K562 (cell line): Measurements from ENCODE around the gene SLC52A1. TPM values are rescaled to one million over a fixed set of nuclear protein-coding genes. Genes with fewer than 3 reads are reported as not detected.

Experiments
- ATAC-seq: fragments of 200-7000 bp; cut with Tn5 transposase; 3 replicates; pipeline ENCODE4 v1.9.1; 2020; ENCODE audit warnings: moderate library complexity
- BruUV-seq: library from RNA; stranded (reverse); fragments of 400-500 nt; replicated peaks from 2 replicates; lab custom pipeline; 2021; lab: Mats Ljungman, UMichigan
- CTCF ChIA-PET: fragments of 300-600 bp; formaldehyde crosslinking; extraction: SDS; loops from one replicate; lab custom pipeline; 2021; ENCODE audit warnings: low intra/inter-chr PET ratio; lab: Yijun Ruan, JAX
- POLR2A ChIA-PET: fragments of 300-600, 350-650 bp; sonication (Branson Sonifier 250); formaldehyde crosslinking; extraction: SDS; loops from one replicate; lab custom pipeline; 2021; ENCODE audit warnings: antibody characterized with exemption, inconsistent platforms; lab: Yijun Ruan, JAX
- DNase-seq, 4 experiments: peaks; one replicate each; pipeline versions ENCODE4 v3.0.0 to v3.0.0-alpha.2; 2011 to 2018; ENCODE audit warnings: low spot score in 3 of 4, mixed read lengths in 3 of 4; ENCODE audit errors: extremely low read depth in 1 of 4
- FAIRE-seq: peaks from 2 replicates; lab custom pipeline; 2011; peaks lifted over from hg19 to GRCh38; lab: Jason Lieb, UNC
- H2AFZ ChIP-seq: 2 replicates; pipeline ENCODE4 v1.6.0; 2011; ENCODE audit warnings: low read depth, low read length, control low read depth, inconsistent platforms
- H3K27ac ChIP-seq: fragments of 200-600 bp; 3 replicates; pipeline ENCODE4 v1.8.0; 2011; ENCODE audit warnings: low read depth, mild to moderate bottlenecking, control low read depth, inconsistent platforms, low read length, moderate library complexity, mixed read lengths; ENCODE audit errors: extremely low read depth
- H3K27me3 ChIP-seq, 2 experiments: fragments of 300-600 bp in 1 of 2; 2 replicates in 1 of 2; 3 replicates in 1 of 2; pipeline versions ENCODE4 v1.6.0 to v1.8.0; 2011; ENCODE audit warnings: inconsistent platforms in 2 of 2, low read length in 2 of 2, mild to moderate bottlenecking in 1 of 2, mixed read lengths in 1 of 2, moderate library complexity in 1 of 2; ENCODE audit not compliant: control insufficient read depth in 2 of 2, insufficient read depth in 2 of 2
- H3K36me3 ChIP-seq: fragments of 300-600 bp; 3 replicates; pipeline ENCODE4 v1.8.0; 2011; ENCODE audit warnings: mild to moderate bottlenecking, low read length, inconsistent platforms; ENCODE audit not compliant: control insufficient read depth, insufficient read depth
- H3K4me1 ChIP-seq, 2 experiments: fragments of 200-600 bp in 1 of 2; replicated peaks in 1 of 2; 2 replicates in 1 of 2; 3 replicates in 1 of 2; pipeline versions ENCODE4 v1.5.1 to v1.8.0; 2011; ENCODE audit warnings: inconsistent platforms in 2 of 2, low read length in 2 of 2, mild to moderate bottlenecking in 1 of 2, mixed read lengths in 1 of 2, moderate library complexity in 1 of 2; ENCODE audit not compliant: control insufficient read depth in 2 of 2, insufficient read depth in 2 of 2
- H3K4me2 ChIP-seq: 2 replicates; pipeline ENCODE4 v1.6.1; 2011; ENCODE audit warnings: low read length, control low read depth, inconsistent platforms, mixed read lengths; ENCODE audit not compliant: insufficient read depth
- H3K4me3 ChIP-seq: fragments of 200-600 bp; sonication (generic), shearing (Covaris generic); 2 replicates; pipeline ENCODE4 v1.5.1; 2016; ENCODE audit warnings: control low read depth, inconsistent platforms
- H3K79me2 ChIP-seq: fragments of 200-600 bp; 3 replicates; pipeline ENCODE4 v1.8.0; 2011; ENCODE audit warnings: low read length, inconsistent platforms; ENCODE audit not compliant: control insufficient read depth, insufficient read depth
- H3K9ac ChIP-seq, 2 experiments: 2 replicates each; pipeline versions ENCODE4 v1.6.0 to v1.6.1; 2011; ENCODE audit warnings: low read depth in 2 of 2, low read length in 2 of 2, control low read depth in 1 of 2, inconsistent platforms in 1 of 2, mild to moderate bottlenecking in 1 of 2, mixed read lengths in 1 of 2; ENCODE audit not compliant: insufficient read depth in 1 of 2
- H3K9me1 ChIP-seq: one replicate; pipeline ENCODE4 v1.6.0; 2011; ENCODE audit warnings: inconsistent platforms, mild to moderate bottlenecking, low read length, moderate library complexity; ENCODE audit not compliant: control insufficient read depth, insufficient read depth
- H3K9me3 ChIP-seq: replicated peaks from 2 replicates; pipeline ENCODE4 v1.5.1; 2011; ENCODE audit warnings: low read depth, low read length, inconsistent platforms; ENCODE audit not compliant: control insufficient read depth, insufficient read depth
- H4K20me1 ChIP-seq: replicated peaks from 2 replicates; pipeline ENCODE4 v1.6.1; 2011; ENCODE audit warnings: low read length, inconsistent platforms, mixed read lengths; ENCODE audit not compliant: control insufficient read depth, insufficient read depth
- ARID1B ChIP-seq: fragments of 450-650 bp; IDR thresholded peaks from 2 replicates; pipeline ENCODE4 v1.6.1; 2016; ENCODE audit warnings: antibody characterized with exemption, mild to moderate bottlenecking, inconsistent platforms
- RBM22 ChIP-seq: fragments of 200-400 bp; formaldehyde crosslinking; IDR thresholded peaks from 2 replicates; pipeline ENCODE4 v1.6.1; 2018; ENCODE audit warnings: low read length, low read depth; ENCODE audit not compliant: poor library complexity, severe bottlenecking
- ZNF263 ChIP-seq: sonication (generic); formaldehyde crosslinking; IDR thresholded peaks from 2 replicates; pipeline ENCODE4 v1.8.0; 2022; ENCODE audit warnings: mild to moderate bottlenecking, missing genetic modification reagents, borderline replicate concordance
- ZNF41 ChIP-seq: fragments of 250-450 bp; sonication (Bioruptor Pico); conservative IDR thresholded peaks from 2 replicates; pipeline ENCODE4 v1.4.0; 2020; ENCODE audit warnings: mild to moderate bottlenecking
- ZNF696 ChIP-seq: fragments of 250-450 bp; sonication (Bioruptor Pico); conservative IDR thresholded peaks from 2 replicates; pipeline ENCODE4 v1.4.0; 2020; ENCODE audit warnings: mild to moderate bottlenecking, moderate library complexity
- WGBS: fragments of 100-300 bp; shearing (Covaris generic); methylation state at CpG from one replicate; pipeline ENCODE4 v1.1.6; 2016; ENCODE audit warnings: low coverage, mixed read lengths; ENCODE audit not compliant: insufficient coverage; ENCODE audit errors: missing lambda C conversion rate; 5-methylcytosine and 5-hydroxymethylcytosine counted together
- in situ Hi-C: fragments of 300-500 bp; cut with MboI; formaldehyde crosslinking; loops from 4 replicates; pipeline ENCODE4 v1.15.0; 2018; ENCODE audit warnings: inconsistent platforms, mixed read lengths
- intact Hi-C: fragments of 100-400 bp; cut with micrococcal nuclease; formaldehyde crosslinking; loops from 2 replicates; pipeline ENCODE4 v1.14.2; 2022
- polyA plus RNA-seq, 8 experiments: library from polyadenylated mRNA; depleted of rRNA in 4 of 8; stranded (reverse) in 5 of 8; unstranded in 3 of 8; fragments of >200 nt; fragmentation: Nextera tagmentation in 2 of 8; fragmentation: Illumina TruSeq in 1 of 8; extraction: Ambion mirVana in 2 of 8; extraction: Trizol in 1 of 8; gene quantifications; 2 replicates each; pipeline versions ENCODE4 v1.2.1 to v1.2.3, GENCODE V29; 2011 to 2014; ENCODE audit warnings: inconsistent platforms in 1 of 8, missing spikeins in 1 of 8
- total RNA-seq, 7 experiments: library from RNA; depleted of rRNA in 6 of 7; stranded (reverse); fragments of >200 nt in 6 of 7; fragmentation: Illumina TruSeq in 2 of 7; extraction: Trizol in 2 of 7; gene quantifications; 2 replicates each; pipeline versions ENCODE4 v1.2.1 to v1.2.3, GENCODE V29; 2011 to 2021; ENCODE audit warnings: low replicate concordance in 1 of 7
- TF ChIP-seq, protein P1 (sequence below): fragments of 450-650 bp; formaldehyde crosslinking; IDR thresholded peaks from 2 replicates; pipeline ENCODE4 v1.4.0; 2022; ENCODE audit warnings: missing genetic modification characterization
- TF ChIP-seq, protein P2 (sequence below): sonication (generic); formaldehyde crosslinking; IDR thresholded peaks from 2 replicates; pipeline ENCODE4 v1.8.0; 2022; ENCODE audit warnings: missing genetic modification reagents, mild to moderate bottlenecking, borderline replicate concordance

Gene SLC52A1
- total and polyA plus RNA-seq, 9 of the 15 experiments (the other 6 are each of a cell fraction or from before 2014, with no cell fraction given) = 0.04 TPM; not detected in 8

DNA sequence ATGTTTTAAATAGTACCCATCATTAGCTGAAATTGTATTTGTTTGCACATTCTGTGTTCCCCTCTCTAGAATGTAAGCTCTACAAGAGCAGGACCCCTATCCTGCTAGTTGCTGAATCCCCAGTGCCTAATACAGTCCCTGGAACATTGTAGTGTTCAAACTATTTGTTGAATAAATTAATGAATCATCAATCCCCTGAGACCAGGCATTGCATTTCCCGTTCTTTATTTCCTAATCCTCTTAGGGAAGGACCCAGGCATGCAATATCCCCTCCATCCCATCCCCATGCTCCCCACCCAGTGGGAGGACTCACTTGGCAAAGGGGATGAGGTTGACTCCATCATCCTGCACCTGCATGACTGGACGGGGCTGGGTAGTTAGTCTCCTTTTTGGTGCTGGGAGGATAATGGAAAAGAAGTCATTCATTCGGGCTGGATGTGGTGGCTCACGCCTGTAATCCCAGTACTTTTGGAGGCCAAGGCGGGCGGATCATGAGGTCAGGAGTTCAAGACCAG, 41.1 kb downstream of the SLC52A1 start:
- Histone ChIP-seq H3K79me2 (peaks cover 12% of the 10 kb centered on the region), H3K27ac (no peak overlapping the region), H3K9me1 (peaks cover 2% of the 10 kb centered on the region), H3K4me1 (peaks cover 7 to 22% of the 10 kb centered on the region in 2 experiments; a peak in 4 of 5 replicates), H3K27me3 (no peaks in the 10 kb centered on the region), H3K4me3 (no peak overlapping the region), H4K20me1 (no peaks in the 10 kb centered on the region), H2AFZ (no peak overlapping the region), H3K9ac (no peak overlapping the region), H3K4me2 (no peak overlapping the region), H3K9me3 (no peaks in the 10 kb centered on the region), H3K36me3 (no peaks in the 10 kb centered on the region)
- in situ Hi-C loops (no loop called here), intact Hi-C loops (no loop called here)
- WGBS = 69% methylated on average over 4 of the region's 6 CpGs
- FAIRE-seq (no peak), ATAC-seq (no peak), DNase-seq (no peak)
- POLR2A ChIA-PET = no interaction called here
- TF ChIP-seq ZNF41 (no peak), ZNF263 (CRISPR knock-in tag) (peak; percentile 41; the same call in 1 of the 2 replicates), RBM22 (no peak), ARID1B (no peak), ZNF696 (CRISPR knock-in tag) (no peak)
- TF ChIP-seq, protein P1, sequence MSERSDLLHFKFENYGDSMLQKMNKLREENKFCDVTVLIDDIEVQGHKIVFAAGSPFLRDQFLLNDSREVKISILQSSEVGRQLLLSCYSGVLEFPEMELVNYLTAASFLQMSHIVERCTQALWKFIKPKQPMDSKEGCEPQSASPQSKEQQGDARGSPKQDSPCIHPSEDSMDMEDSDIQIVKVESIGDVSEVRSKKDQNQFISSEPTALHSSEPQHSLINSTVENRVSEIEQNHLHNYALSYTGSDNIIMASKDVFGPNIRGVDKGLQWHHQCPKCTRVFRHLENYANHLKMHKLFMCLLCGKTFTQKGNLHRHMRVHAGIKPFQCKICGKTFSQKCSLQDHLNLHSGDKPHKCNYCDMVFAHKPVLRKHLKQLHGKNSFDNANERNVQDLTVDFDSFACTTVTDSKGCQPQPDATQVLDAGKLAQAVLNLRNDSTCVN (CRISPR knock-in tag) = no peak
- TF ChIP-seq, protein P2, sequence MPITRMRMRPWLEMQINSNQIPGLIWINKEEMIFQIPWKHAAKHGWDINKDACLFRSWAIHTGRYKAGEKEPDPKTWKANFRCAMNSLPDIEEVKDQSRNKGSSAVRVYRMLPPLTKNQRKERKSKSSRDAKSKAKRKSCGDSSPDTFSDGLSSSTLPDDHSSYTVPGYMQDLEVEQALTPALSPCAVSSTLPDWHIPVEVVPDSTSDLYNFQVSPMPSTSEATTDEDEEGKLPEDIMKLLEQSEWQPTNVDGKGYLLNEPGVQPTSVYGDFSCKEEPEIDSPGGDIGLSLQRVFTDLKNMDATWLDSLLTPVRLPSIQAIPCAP = no peak
- CTCF ChIA-PET = no interaction called here
- BruUV-seq = no TSS peak
